GM18499 (cell line): Measurements from ENCODE around the gene SAPCD2.

Source experiments
- ATAC-seq: cut with Tn5 transposase; IDR thresholded peaks from one replicate; pipeline ENCODE4 v1.9.1; 2021; ENCODE audit warnings: moderate number of reproducible peaks; ENCODE audit not compliant: insufficient read depth, unreplicated experiment

The SAPCD2 gene

GRCh38 chr9:137107982-137108381 is 37.6 kb upstream of the SAPCD2 start:
- ATAC-seq, result no peak

GRCh38 chr9:137107312-137107921 is 37.1 kb upstream of the SAPCD2 start:
- no peak for ATAC-seq

- no peak for ATAC-seq
Measured at GRCh38 chr9:137106662-137107250, 36.4 kb upstream of the SAPCD2 start.

GRCh38 chr9:137105814-137106661 is 35.7 kb upstream of the SAPCD2 start:
- ATAC-seq, result no peak

GRCh38 chr9:137103206-137103999 is 33.0 kb upstream of the SAPCD2 start:
- ATAC-seq, result no peak

- no peak for ATAC-seq
Measured at GRCh38 chr9:137099231-137099630, 28.9 kb upstream of the SAPCD2 start.

GRCh38 chr9:137097761-137098462 is 27.6 kb upstream of the SAPCD2 start:
- ATAC-seq, result no peak

GRCh38 chr9:137096785-137097546 is 26.6 kb upstream of the SAPCD2 start:
- ATAC-seq, result no peak

- peak; percentile 50 for ATAC-seq
Measured at GRCh38 chr9:137095664-137096517, 25.5 kb upstream of the SAPCD2 start.

GRCh38 chr9:137089232-137089947 is 19.0 kb upstream of the SAPCD2 start:
- no peak for ATAC-seq

- ATAC-seq, result no peak
Measured at GRCh38 chr9:137088121-137088520, 17.8 kb upstream of the SAPCD2 start.

- ATAC-seq, result no peak
Measured at GRCh38 chr9:137087409-137087925, 17.1 kb upstream of the SAPCD2 start.

- ATAC-seq, result peak; percentile 82
Measured at GRCh38 chr9:137086531-137087408, 16.4 kb upstream of the SAPCD2 start, which contains the start of gene MAN1B1. Gene MAN1B1, plus strand, starts transcription at chr9:137086985. Its CDS starts 15 bp downstream, at chr9:137087000.

- peak; percentile 2 for ATAC-seq
Measured at GRCh38 chr9:137085920-137086530, 15.7 kb upstream of the SAPCD2 start.

GRCh38 chr9:137084526-137084925 is 14.2 kb upstream of the SAPCD2 start:
- ATAC-seq, result no peak

- ATAC-seq, result no peak
Measured at GRCh38 chr9:137083394-137084004, 13.1 kb upstream of the SAPCD2 start.
